HG03060 (cell line): ENCODE results near the gene PTPRU.

Source experiments
- ATAC-seq: cut with Tn5 transposase; IDR thresholded peaks from one replicate; pipeline ENCODE4 v1.9.1; 2021; ENCODE audit warnings: low read depth, moderate number of reproducible peaks; ENCODE audit not compliant: unreplicated experiment

PTPRU gene

DNA sequence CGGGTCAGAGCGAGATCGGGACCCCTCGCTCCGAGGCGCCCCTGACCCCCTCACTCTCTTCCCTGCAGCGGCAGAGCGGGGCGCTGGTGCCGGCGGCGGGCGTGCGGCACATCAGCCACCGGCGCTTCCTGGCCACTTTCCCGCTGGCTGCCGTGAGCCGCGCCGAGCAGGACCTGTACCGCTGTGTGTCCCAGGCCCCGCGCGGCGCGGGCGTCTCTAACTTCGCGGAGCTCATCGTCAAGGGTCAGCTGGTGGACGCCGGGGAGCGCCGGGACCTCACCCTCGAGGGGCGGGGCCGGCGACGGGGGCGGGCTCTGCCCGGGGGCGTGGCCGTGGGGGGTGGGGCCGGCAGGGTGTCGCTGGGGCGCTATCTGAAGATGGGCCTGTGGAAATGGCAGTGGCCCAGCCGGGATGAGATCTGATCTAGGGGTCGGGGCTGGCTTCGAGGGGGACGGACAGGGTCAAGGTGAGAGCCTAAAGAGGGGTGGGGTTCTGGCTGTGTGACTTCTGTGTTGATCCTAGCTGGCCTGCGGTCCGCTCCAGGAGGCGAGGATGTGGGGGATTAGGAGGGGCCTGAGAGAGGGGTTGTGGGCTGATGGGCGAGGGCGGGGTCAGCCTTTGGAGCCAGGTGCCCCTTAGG is 23.6 kb downstream of the PTPRU start:
- no peak for ATAC-seq

DNA sequence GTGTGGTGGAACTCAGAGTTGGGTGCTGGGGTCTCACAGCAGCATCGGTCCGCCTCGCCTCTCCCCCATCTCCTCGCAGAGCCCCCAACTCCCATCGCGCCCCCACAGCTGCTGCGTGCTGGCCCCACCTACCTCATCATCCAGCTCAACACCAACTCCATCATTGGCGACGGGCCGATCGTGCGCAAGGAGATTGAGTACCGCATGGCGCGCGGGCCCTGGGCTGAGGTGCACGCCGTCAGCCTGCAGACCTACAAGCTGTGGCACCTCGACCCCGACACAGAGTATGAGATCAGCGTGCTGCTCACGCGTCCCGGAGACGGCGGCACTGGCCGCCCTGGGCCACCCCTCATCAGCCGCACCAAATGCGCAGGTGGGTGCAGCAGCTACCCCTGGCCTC is 24.2 kb downstream of the PTPRU start:
- no peak for ATAC-seq

DNA sequence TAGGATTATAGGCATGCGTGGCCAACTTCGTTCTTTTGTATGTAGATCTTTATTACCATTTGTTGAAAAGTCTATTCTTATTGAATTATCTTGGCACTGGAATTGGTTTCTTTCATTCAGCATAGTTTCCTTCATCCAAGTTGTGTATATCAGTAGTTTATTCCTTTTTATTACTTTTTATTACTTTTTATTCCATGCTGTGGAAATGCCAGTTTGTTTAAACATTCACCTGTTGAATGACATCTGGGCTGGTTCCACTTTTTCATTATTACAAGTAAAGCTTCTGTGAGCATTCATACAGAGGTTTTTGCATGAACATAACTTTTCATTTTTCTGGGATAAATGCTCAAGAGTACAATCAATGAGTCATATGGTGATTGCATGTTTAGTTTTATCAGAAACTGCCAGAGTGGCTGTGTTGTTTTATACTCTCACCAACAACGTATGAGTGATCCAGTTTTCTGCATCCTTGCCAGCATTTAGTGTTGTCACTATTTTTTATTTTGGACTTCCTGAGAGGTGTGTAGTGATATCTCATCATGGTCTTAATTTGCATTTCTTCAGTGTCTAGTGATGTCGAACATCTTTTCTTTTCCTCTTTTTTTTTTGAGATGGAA is 28.6 kb downstream of the PTPRU start:
- no peak for ATAC-seq

DNA sequence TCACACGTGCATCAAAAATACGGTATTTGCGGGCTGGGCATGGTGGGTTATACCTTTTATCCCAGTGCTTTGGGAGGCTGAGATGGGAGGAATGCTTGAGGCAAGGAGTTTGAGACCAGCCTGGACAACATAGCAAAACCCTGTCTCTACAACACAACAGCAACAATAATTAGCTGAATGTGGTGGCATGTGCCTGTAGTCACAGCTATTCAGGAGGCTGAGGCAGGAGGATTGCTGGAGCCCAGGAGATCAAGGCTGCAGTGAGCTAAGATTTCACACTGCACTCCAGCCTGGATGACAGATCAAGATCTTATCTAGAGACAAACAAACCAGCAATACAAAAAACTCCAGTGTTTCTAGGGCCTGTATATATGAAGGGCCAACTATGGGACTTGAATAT is 30.6 kb downstream of the PTPRU start:
- ATAC-seq, result no peak

DNA sequence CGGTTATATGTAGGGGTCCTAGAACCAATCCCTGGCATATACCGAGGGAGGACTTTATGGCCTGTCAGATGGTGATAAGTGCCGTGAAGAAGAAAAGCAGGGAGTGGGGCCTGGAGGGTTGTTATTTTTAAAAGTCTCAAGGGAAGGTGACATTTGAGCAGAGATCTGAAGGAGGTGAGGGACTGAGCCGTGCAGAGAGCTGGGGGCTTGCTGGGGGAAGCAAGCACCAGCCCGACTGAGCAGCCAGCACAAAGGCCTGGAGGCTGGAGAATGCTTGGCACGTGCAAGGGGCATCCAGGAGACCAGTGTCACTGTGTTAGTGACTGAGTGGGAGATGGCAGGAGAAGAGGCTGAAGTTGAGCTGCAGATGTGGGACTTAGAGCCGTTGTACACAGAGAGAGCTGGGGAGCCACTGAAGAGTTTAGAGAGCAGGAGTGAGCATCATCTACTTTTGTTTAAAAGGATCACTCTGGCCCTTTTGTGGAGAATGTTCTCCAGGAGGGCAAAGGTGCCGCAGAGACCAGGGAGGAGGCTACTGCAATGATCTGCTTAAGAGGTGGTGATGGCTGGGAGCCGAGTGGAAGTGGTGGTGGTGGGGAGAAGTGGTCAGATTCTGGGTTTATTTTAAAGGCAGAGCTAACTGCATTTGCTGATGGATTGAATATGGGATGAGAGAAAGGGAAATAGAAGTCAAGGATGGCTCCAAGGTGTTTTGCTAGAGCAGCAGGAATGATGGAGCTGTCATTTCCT is 31.2 kb downstream of the PTPRU start:
- no peak for ATAC-seq

DNA sequence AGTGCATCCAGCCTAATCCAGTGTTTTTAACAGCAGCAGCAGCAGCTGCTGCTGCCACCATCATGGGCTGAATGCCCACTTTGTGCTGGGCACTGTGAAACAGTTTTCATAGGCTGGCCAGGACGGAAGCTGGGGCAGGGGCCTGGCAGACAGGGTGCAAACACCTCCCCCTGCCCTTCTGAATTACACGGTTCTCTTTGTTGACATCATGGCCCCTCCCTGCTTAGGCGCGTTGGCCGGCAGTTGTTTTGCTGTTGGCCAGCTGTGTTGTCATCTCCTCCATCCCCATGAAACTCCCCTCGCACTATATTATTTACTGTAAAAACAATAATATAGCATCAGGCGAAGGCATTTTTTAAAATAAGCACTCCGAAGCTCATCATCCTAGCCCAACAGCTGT is 33.1 kb downstream of the PTPRU start:
- no peak for ATAC-seq

DNA sequence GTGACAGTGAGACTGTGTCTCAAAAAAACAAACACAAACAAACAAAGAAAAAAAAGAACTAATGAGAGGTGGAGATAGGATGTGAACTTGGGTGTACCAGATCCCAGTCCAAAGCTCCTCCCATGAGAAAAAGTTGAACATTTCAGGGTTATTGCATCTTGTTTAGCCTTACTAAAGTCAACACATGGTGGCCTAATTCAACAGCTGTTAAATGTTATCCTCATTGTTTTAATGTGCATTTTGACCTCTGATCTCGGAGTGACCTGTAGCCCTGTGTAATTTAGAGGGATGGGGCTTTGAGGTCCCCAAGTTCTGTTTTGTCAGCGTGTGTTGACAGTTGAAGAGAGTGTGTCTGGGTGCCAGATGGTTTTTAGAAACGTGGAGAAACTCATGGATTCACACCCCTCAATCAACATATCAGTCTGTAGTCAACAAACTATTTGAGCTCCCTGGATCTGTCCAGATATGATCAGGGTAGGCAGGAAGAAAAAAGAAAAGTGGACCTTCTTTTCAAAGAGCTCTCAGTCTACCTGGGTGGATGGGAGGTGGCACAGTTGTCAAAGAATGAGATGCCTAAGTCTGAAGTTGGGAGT is 34.7 kb downstream of the PTPRU start:
- no peak for ATAC-seq

DNA sequence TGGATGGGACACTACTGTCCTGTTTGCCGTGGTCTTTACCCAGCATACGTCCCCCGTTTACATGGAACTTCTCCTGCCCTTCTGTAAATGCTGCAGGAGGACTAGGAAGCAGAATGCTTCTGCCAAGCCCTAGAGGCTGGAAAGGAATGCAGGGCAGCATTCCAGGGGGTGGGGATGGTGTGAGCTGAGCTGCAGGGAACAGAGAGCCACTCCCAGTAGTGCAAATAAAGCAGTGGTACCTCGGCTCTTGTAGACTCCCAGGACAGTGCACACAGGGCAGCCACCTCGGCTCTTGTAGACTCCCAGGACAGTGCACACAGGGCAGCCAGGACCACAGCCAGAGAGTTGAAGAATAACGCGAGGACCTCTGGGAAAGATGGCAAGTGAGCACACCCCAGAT is 35.4 kb downstream of the PTPRU start:
- no peak for ATAC-seq

DNA sequence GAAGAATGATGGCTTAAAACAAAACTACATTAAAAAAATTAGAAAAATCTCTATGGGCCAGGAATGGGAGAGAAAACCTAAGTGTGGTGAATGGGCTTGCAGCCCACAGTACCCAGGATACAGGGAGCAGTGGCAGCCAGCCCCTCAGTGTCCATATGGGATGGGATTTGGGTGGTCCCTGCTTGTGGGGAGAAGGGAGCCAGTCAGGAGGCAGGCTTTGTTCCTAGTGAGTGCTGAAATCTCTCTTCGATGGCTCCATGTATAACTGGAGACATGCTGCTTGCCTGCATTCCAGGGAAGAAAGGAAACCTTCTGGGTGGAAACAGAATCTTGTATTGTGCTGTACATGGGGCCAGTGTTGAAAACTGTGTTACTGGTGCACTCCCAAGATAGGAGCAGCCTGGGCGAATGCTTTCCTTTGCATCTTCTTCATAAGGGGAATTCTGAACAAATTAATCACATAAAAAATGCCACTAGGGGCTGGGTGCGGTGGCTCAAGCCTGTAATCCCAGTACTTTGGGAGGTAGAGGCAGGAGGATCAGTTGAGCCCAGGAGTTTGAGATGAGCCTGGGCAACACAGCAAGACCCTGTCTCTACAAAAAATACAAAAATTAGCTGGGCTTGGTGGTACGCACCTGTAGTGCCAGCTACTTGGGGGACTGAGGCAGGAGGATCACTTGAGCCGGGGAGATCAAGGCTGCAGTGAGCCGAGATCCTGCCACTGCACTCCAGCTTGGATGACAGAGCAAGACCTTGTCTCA is 36.0 kb downstream of the PTPRU start:
- ATAC-seq, result no peak

DNA sequence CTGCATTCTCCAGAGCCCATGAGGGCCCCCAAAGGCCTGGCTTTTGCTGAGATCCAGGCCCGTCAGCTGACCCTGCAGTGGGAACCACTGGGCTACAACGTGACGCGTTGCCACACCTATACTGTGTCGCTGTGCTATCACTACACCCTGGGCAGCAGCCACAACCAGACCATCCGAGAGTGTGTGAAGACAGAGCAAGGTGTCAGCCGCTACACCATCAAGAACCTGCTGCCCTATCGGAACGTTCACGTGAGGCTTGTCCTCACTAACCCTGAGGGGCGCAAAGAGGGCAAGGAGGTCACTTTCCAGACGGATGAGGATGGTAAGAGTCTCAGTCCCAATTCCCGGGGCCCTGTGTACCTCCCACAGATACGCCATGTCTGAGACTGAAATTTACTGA is 39.1 kb downstream of the PTPRU start:
- no peak for ATAC-seq

DNA sequence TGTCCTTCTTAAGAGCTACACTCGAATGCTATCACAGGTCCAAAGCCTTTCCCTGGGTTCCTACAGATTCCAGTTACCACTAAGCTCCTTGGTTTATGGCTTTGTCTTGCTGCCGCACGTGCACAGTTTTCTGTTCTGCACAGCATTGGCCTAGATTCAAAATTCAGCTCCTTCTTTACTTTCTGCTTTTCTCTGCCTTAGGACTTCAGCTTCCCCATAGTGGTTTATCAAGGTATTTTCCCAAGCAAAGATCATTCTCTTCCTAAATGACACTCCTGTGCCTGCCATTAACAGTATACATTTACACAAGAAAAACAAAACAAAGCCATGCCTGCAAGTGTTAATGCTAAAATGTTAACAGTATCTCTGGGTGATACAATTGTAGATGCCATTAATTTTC is 41.8 kb downstream of the PTPRU start:
- ATAC-seq, result no peak

DNA sequence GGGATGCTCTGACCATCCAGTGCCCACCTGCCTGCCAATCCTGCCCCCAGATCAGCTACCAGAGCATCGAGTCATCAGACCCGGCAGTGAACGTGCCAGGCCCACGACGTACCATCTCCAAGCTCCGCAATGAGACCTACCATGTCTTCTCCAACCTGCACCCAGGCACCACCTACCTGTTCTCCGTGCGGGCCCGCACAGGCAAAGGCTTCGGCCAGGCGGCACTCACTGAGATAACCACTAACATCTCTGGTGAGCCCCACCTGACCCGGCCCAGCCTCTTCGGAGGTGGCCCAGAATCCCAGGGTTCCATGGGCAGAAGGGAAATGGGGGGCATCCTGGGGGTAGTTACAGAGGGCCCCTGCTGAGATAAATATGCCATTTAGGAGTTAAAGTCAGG is 43.1 kb downstream of the PTPRU start:
- no peak for ATAC-seq

DNA sequence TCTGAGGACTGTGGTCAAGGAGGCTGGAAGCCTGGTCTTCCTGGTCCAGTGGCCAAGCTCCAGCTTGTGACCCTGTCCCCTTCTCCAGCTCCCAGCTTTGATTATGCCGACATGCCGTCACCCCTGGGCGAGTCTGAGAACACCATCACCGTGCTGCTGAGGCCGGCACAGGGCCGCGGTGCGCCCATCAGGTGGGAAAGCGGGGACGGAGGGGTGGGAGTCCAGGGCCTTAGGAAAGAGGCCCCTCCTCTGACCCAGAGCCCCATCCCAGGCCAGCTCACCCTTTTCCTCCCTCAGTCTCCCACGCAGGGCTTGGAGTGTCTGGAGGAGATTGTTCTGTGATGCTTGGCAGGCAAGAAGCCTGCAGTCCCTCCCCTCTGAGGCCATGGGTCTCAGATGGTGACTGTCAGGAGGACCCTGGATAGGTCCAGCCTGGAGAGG is 43.6 kb downstream of the PTPRU start:
- no peak for ATAC-seq

DNA sequence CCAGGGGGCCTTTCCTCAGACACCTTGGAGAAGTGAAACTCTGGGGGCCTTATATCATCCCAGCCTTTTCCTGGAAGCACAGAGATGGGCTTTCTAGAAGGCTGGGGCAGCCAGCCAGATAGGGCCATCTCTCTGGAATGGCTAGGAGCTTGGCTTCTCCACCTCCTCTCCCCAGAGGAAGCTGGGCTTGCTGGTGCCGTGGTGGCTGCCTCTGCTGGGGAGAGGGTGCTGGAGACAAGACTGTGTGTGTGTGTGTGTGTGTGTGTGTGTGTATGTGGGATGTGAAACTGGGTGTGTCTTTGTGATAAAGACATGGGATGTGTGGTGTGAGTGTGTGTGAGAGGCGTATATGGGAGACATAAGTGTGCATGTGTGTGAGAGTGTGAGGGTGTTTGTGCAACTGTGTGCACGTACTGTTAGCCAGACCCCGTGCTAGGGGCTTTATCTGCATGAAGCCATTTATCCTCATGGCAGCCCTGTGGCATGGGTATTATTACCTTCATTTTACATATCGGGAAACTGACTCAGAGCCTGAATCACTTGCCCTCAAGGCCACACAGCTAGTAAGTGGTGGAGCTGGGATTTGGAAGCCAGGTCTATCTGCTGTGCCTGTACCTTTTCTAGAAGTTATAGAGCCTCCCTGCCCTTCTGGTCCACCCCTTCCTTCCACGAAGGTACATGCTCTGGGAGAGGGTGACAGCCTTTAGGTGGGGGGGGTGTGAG is 44.2 kb downstream of the PTPRU start:
- no peak for ATAC-seq

DNA sequence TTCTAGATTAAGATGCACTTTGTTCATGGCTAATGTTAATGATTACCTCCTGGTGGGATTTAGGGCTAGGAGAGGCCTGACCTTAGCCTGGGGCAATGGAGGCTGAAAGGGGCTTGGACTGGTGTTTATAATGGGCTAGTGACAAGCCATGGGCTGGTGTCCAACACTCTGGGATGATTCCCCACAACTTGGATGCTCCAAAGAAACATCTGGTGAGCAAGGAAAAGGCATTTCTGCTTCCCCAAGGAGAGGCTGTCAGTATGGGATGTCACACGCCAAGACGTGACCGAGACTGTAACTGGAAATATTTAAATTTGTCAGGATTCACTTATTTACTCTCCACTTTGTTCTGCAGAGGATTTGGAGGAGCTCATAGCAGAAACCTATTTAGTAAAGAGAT is 45.2 kb downstream of the PTPRU start:
- no peak for ATAC-seq

DNA sequence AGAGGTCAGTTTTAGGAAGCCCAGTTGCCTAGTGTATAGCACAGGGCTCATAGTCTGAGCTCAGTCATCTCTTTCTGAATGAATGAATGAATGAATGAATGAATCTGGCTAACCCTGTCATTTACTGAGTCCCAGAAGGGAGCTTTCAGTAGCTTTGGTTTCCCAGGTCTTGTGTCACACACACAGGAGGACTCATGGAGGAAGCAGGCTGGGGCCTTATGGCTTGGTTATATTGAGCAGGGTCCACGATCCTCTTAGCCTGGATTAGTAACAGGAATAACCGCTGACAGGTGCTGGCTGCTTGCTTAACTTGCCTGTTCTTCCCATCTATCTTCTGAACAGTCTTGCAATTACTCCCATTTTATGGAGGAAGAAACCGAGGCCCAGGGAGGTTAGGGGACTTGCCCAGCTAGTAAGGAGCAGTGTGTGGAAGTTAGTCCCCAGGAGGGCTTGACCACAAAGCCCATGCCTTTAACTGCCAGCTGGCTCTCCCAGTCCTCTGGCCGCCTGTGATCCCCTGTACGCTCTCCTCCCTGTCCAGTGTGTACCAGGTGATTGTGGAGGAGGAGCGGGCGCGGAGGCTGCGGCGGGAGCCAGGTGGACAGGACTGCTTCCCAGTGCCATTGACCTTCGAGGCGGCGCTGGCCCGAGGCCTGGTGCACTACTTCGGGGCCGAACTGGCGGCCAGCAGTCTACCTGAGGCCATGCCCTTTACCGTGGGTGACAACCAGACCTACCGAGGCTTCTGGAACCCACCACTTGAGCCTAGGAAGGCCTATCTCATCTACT is 46.0 kb downstream of the PTPRU start:
- no peak for ATAC-seq

DNA sequence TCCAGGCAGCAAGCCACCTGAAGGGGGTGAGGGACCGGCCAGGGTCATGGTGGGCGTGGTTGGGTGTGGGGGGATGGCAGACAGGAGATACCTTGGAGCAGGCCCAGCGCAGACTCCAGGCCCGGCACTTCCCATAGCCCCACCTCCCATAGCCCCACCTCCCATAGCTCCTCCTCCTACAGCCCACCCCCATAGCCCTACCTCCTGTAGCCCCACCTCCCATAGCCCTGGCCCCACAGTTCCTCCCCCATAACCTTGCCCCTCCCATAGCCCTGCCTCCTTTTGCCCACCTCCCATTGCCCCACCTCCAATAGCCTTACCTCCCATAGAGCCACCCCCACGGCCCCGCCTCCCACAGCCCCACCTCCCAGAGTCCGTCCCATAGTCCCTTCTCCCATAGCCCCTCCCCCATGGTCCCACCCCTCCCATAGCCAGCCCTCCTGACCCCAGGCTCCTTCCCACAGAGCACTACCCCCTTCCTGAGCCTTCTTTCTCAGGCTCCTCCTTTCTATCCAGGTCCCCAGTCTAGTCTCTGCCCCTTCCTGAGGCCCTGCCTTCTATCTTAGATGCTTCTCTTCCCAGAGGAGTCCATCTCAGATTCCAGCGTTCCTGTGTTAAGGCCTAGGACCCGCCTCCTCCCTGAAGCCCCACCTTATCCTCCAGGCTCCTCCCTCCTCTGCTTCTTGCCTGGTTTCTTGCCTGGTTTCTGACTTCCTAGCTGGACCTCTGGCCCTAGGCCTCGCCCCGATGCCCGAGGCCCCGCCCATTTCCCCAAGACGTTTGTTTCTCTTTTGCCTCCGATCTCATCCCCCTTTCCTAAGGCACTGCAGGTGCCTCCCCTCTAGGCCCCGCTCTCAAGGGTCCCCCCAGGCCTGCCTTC is 46.8 kb downstream of the PTPRU start:
- no peak for ATAC-seq

DNA sequence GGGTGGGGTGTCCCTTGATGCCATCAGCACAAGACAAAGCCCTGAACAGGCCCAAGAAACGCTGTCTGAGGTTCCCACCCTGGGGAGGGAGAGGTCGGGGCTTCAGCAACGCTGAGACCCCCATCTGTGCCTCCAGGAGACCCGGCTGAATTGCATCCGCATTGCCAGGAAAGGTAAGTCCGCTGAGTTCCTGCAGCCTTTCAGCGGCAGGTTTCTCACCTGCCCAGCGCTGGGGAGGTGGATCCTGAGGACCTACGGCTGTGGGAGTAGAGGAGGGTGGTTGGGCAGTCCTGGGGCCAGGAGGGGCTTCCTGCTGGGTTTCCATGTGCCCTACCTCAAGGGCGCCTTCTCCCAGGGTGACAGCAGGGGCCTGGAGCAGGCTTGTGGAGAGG is 47.5 kb downstream of the PTPRU start:
- no peak for ATAC-seq
